Measurements from ENCODE around the gene RNF145.
"Not testable (repeated sequence)": the region's sequence is repeated elsewhere in the genome, so short reads cannot be mapped to it uniquely, and the experiment has no call there.

RNF145 gene

DNA sequence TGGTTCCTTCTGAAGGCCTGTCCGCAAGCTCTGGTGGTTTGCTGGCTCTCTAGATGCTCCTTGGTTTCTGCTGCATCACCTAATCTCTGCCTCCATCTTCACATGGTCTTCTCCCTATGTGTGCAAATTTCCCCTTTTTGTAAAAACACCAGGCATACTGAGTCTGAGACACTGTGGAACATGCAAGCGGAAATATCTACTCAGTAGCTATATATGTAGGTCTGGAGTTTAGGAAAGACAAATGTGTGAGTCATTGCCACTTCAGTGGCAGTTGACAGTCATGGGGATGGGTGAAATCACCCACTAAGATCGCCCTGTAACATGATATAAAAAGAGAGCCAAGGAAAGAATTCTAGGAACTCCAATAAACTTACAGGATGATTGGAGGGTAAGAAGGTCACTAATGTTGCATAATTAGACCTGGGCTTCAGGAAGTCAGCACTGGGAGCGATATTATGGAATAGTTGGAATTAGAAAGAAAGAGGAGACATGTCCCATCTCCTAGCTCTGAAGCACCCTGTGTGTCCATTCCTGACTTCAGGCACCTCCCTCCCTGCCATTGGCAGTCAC is 31.0 kb upstream of the RNF145 start:
- no peak overlapping the region for H3K4me3 ChIP-seq (ENCODE audit: low read depth, low read length)
- no peak overlapping the region for H3K9ac ChIP-seq (ENCODE audit: low read depth, low read length)
- H3K36me3 ChIP-seq (ENCODE audit: control insufficient read depth, insufficient read depth, low read length), result no peaks in the 10 kb centered on the region

GRCh38 chr5:159235871-159236520 is 26.6 kb upstream of the RNF145 start:
- not testable (repeated sequence) for H3K36me3 ChIP-seq (ENCODE audit: control insufficient read depth, insufficient read depth, low read length); H3K9me3 ChIP-seq (ENCODE audit: control insufficient read depth, insufficient read depth, low read length); H3K9ac ChIP-seq (ENCODE audit: low read depth, low read length); H3K4me1 ChIP-seq (ENCODE audit: control insufficient read depth, insufficient read depth, low read length); H3K4me3 ChIP-seq (ENCODE audit: low read depth, low read length)
- H3K27me3 ChIP-seq (ENCODE audit: control insufficient read depth, insufficient read depth, low read length), result peaks cover 43% of the 10 kb centered on the region

More for the DNA sequence above, 31.0 kb upstream of the RNF145 start:
- Histone ChIP-seq H3K4me1 (ENCODE audit: control insufficient read depth, insufficient read depth, low read length) (no peaks in the 10 kb centered on the region), H3K9me3 (ENCODE audit: control insufficient read depth, insufficient read depth, low read length) (no peaks in the 10 kb centered on the region), H3K27me3 (ENCODE audit: control insufficient read depth, insufficient read depth, low read length) (peaks cover 4% of the 10 kb centered on the region)

DNA sequence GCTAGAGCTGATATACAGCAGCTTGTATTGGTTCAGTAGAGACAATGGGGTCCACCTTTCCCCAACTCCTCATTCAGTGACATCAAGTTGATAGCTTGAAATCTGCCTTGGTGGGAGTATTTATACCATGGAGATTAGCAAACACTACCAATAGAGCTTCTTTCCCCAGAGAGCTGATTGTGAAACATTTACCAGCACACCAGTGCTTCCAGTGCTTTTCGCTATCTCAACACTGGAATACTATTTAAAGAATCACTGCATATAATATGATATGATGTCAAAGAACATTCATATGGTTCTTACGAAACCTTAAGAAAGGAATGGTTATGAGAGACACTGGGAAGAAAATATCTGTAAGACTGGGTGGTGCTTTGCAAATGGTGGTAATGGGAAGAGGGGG is 21.8 kb upstream of the RNF145 start:
- H3K36me3 ChIP-seq (ENCODE audit: control insufficient read depth, insufficient read depth, low read length), result no peaks in the 10 kb centered on the region
- peaks cover 83% of the 10 kb centered on the region for H3K27me3 ChIP-seq (ENCODE audit: control insufficient read depth, insufficient read depth, low read length)
- H3K9me3 ChIP-seq (ENCODE audit: control insufficient read depth, insufficient read depth, low read length), result no peaks in the 10 kb centered on the region
- no peak overlapping the region for H3K4me3 ChIP-seq (ENCODE audit: low read depth, low read length)
- H3K9ac ChIP-seq (ENCODE audit: low read depth, low read length), result no peak overlapping the region
- H3K4me1 ChIP-seq (ENCODE audit: control insufficient read depth, insufficient read depth, low read length), result peaks cover 3% of the 10 kb centered on the region

- Histone ChIP-seq H3K9me3 (ENCODE audit: control insufficient read depth, insufficient read depth, low read length) (no peaks in the 10 kb centered on the region), H3K36me3 (ENCODE audit: control insufficient read depth, insufficient read depth, low read length) (no peaks in the 10 kb centered on the region), H3K4me3 (ENCODE audit: low read depth, low read length) (no peak overlapping the region), H3K27me3 (ENCODE audit: control insufficient read depth, insufficient read depth, low read length) (peaks cover 88% of the 10 kb centered on the region), H3K9ac (ENCODE audit: low read depth, low read length) (no peak overlapping the region), H3K4me1 (ENCODE audit: control insufficient read depth, insufficient read depth, low read length) (peaks cover 3% of the 10 kb centered on the region)
Measured at GRCh38 chr5:159230657-159231056, 21.3 kb upstream of the RNF145 start.

- H3K4me3 ChIP-seq (ENCODE audit: low read depth, low read length); H3K9me3 ChIP-seq (ENCODE audit: control insufficient read depth, insufficient read depth, low read length); H3K4me1 ChIP-seq (ENCODE audit: control insufficient read depth, insufficient read depth, low read length); H3K36me3 ChIP-seq (ENCODE audit: control insufficient read depth, insufficient read depth, low read length); H3K9ac ChIP-seq (ENCODE audit: low read depth, low read length): not testable (repeated sequence)
- H3K27me3 ChIP-seq (ENCODE audit: control insufficient read depth, insufficient read depth, low read length), result peaks cover 93% of the 10 kb centered on the region
Measured at GRCh38 chr5:159228097-159228496, 18.7 kb upstream of the RNF145 start.

- peaks cover 90% of the 10 kb centered on the region for H3K27me3 ChIP-seq (ENCODE audit: control insufficient read depth, insufficient read depth, low read length)
- H3K4me1 ChIP-seq (ENCODE audit: control insufficient read depth, insufficient read depth, low read length), result peaks cover 3% of the 10 kb centered on the region
- no peaks in the 10 kb centered on the region for H3K9me3 ChIP-seq (ENCODE audit: control insufficient read depth, insufficient read depth, low read length)
- H3K9ac ChIP-seq (ENCODE audit: low read depth, low read length), result no peak overlapping the region
- no peaks in the 10 kb centered on the region for H3K36me3 ChIP-seq (ENCODE audit: control insufficient read depth, insufficient read depth, low read length)
- no peak overlapping the region for H3K4me3 ChIP-seq (ENCODE audit: low read depth, low read length)
Measured at GRCh38 chr5:159227452-159227851, 18.1 kb upstream of the RNF145 start.

- peaks cover 86% of the 10 kb centered on the region for H3K27me3 ChIP-seq (ENCODE audit: control insufficient read depth, insufficient read depth, low read length)
- H3K4me3 ChIP-seq (ENCODE audit: low read depth, low read length), result no peak overlapping the region
Measured at GRCh38 chr5:159226451-159226850, 17.1 kb upstream of the RNF145 start.

GRCh38 chr5:159224471-159224870 is 15.1 kb upstream of the RNF145 start:
- Histone ChIP-seq H3K4me3 (ENCODE audit: low read depth, low read length) (no peak overlapping the region), H3K9me3 (ENCODE audit: control insufficient read depth, insufficient read depth, low read length) (no peaks in the 10 kb centered on the region), H3K27me3 (ENCODE audit: control insufficient read depth, insufficient read depth, low read length) (peaks cover 68% of the 10 kb centered on the region), H3K36me3 (ENCODE audit: control insufficient read depth, insufficient read depth, low read length) (no peaks in the 10 kb centered on the region), H3K4me1 (ENCODE audit: control insufficient read depth, insufficient read depth, low read length) (peaks cover 3% of the 10 kb centered on the region), H3K9ac (ENCODE audit: low read depth, low read length) (no peak overlapping the region)

More at GRCh38 chr5:159226451-159226850, 17.1 kb upstream of the RNF145 start:
- Histone ChIP-seq H3K36me3 (ENCODE audit: control insufficient read depth, insufficient read depth, low read length) (no peaks in the 10 kb centered on the region), H3K9me3 (ENCODE audit: control insufficient read depth, insufficient read depth, low read length) (no peaks in the 10 kb centered on the region), H3K9ac (ENCODE audit: low read depth, low read length) (no peak overlapping the region), H3K4me1 (ENCODE audit: control insufficient read depth, insufficient read depth, low read length) (peaks cover 3% of the 10 kb centered on the region)

DNA sequence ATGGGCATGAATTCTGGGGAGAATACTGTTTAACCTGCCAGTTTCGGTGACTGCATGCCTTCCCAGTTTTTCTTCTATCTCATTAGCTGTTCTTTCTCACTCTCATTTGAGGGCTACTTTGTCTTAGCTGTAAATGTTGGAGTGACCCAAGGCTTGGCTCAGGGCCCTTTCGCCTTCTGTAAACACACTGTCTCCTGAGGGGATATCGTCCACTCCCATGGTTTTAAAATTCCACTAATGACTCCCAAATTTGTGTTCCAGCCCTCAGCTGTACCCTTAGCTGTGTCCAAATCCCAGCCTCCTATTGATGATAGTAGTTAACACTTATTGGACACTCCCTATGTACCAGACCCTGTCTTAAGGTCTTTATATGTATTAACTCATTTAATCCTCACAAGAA is 14.1 kb upstream of the RNF145 start:
- H3K9ac ChIP-seq (ENCODE audit: low read depth, low read length), result no peak overlapping the region
- no peaks in the 10 kb centered on the region for H3K36me3 ChIP-seq (ENCODE audit: control insufficient read depth, insufficient read depth, low read length)
- no peaks in the 10 kb centered on the region for H3K9me3 ChIP-seq (ENCODE audit: control insufficient read depth, insufficient read depth, low read length)
- H3K4me3 ChIP-seq (ENCODE audit: low read depth, low read length), result no peak overlapping the region
- peaks cover 3% of the 10 kb centered on the region for H3K4me1 ChIP-seq (ENCODE audit: control insufficient read depth, insufficient read depth, low read length)
- H3K27me3 ChIP-seq (ENCODE audit: control insufficient read depth, insufficient read depth, low read length), result peaks cover 66% of the 10 kb centered on the region

- Histone ChIP-seq H3K9me3 (ENCODE audit: control insufficient read depth, insufficient read depth, low read length) (no peaks in the 10 kb centered on the region), H3K9ac (ENCODE audit: low read depth, low read length) (no peak overlapping the region), H3K27me3 (ENCODE audit: control insufficient read depth, insufficient read depth, low read length) (peaks cover 34% of the 10 kb centered on the region), H3K4me1 (ENCODE audit: control insufficient read depth, insufficient read depth, low read length) (no peaks in the 10 kb centered on the region), H3K36me3 (ENCODE audit: control insufficient read depth, insufficient read depth, low read length) (no peaks in the 10 kb centered on the region), H3K4me3 (ENCODE audit: low read depth, low read length) (no peak overlapping the region)
Measured at GRCh38 chr5:159220206-159220605, 10.9 kb upstream of the RNF145 start.

GRCh38 chr5:159218595-159219023 is 9.3 kb upstream of the RNF145 start:
- Histone ChIP-seq H3K36me3 (ENCODE audit: control insufficient read depth, insufficient read depth, low read length) (no peaks in the 10 kb centered on the region), H3K4me1 (ENCODE audit: control insufficient read depth, insufficient read depth, low read length) (no peaks in the 10 kb centered on the region), H3K9ac (ENCODE audit: low read depth, low read length) (no peak overlapping the region), H3K4me3 (ENCODE audit: low read depth, low read length) (no peak overlapping the region), H3K27me3 (ENCODE audit: control insufficient read depth, insufficient read depth, low read length) (peaks cover 21% of the 10 kb centered on the region), H3K9me3 (ENCODE audit: control insufficient read depth, insufficient read depth, low read length) (no peaks in the 10 kb centered on the region)

- H3K36me3 ChIP-seq (ENCODE audit: control insufficient read depth, insufficient read depth, low read length), result no peaks in the 10 kb centered on the region
- H3K9me3 ChIP-seq (ENCODE audit: control insufficient read depth, insufficient read depth, low read length), result no peaks in the 10 kb centered on the region
- H3K9ac ChIP-seq (ENCODE audit: low read depth, low read length), result no peak overlapping the region
- H3K4me1 ChIP-seq (ENCODE audit: control insufficient read depth, insufficient read depth, low read length), result no peaks in the 10 kb centered on the region
- H3K27me3 ChIP-seq (ENCODE audit: control insufficient read depth, insufficient read depth, low read length), result peaks cover 22% of the 10 kb centered on the region
- no peak overlapping the region for H3K4me3 ChIP-seq (ENCODE audit: low read depth, low read length)
Measured at GRCh38 chr5:159217236-159217635, 7.9 kb upstream of the RNF145 start.
